ENCODE data around the gene GPC4. TPM values are rescaled to one million over a fixed set of nuclear protein-coding genes. Genes with fewer than 3 reads are reported as not detected.

Gene GPC4
- total and polyA plus RNA-seq, 4 donors: 0.23 to 1.3 (median 0.71) TPM

DNA sequence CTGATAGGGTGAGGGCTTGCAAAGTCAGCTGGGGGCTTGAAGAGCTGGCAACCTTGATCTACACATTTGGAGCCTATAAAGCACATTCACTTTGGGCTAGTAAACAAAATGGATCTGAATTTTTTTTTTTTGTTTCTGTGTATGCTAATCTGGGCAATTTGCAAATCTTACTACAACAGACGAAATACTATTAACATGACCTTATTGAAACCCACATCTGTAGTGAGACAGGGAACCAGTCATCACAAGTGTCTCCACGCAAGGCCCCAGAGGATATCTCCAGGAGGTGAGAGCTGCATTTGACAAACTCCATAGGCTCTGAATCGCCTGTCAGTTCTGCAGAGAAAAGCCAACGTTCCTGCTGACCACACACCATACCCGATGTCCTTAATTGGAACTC lies 164.1 kb downstream of the GPC4 start:
- Histone ChIP-seq H3K4me1 (ENCODE audit: control insufficient read depth in 4 of 4, insufficient read depth in 4 of 4, low read length in 3 of 4) (no peaks in the 10 kb centered on the region), H3K27ac (ENCODE audit: low read depth in 1 of 2, low read length in 2 of 2) (no peak overlapping the region), H3K4me3 (ENCODE audit: low read depth in 1 of 3, low read length in 3 of 3) (no peak overlapping the region), H3K9ac (ENCODE audit: low read depth in 1 of 2, low read length in 2 of 2) (no peak overlapping the region), H3K9me3 (ENCODE audit: control insufficient read depth in 4 of 4, low read length in 3 of 4) (peaks cover 0 to 16% (median 7%) of the 10 kb centered on the region in 4 donors), H3K27me3 (ENCODE audit: control insufficient read depth in 4 of 4, insufficient read depth in 4 of 4, low read length in 3 of 4) (no peaks in the 10 kb centered on the region), H3K36me3 (ENCODE audit: control insufficient read depth in 4 of 4, insufficient read depth in 3 of 4, low read depth in 1 of 4, low read length in 3 of 4) (no peaks in the 10 kb centered on the region)
- 88% methylated on average over 5 of the region's 5 CpGs for WGBS
- DNase-seq (ENCODE audit: low spot score): no peak
- TF ChIP-seq, protein P1, sequence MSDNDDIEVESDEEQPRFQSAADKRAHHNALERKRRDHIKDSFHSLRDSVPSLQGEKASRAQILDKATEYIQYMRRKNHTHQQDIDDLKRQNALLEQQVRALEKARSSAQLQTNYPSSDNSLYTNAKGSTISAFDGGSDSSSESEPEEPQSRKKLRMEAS (IDR thresholded peaks at IDR 0.05): no peak
- TF ChIP-seq SP1 (IDR thresholded peaks at IDR 0.05): no peak
- TF ChIP-seq, protein P2, sequence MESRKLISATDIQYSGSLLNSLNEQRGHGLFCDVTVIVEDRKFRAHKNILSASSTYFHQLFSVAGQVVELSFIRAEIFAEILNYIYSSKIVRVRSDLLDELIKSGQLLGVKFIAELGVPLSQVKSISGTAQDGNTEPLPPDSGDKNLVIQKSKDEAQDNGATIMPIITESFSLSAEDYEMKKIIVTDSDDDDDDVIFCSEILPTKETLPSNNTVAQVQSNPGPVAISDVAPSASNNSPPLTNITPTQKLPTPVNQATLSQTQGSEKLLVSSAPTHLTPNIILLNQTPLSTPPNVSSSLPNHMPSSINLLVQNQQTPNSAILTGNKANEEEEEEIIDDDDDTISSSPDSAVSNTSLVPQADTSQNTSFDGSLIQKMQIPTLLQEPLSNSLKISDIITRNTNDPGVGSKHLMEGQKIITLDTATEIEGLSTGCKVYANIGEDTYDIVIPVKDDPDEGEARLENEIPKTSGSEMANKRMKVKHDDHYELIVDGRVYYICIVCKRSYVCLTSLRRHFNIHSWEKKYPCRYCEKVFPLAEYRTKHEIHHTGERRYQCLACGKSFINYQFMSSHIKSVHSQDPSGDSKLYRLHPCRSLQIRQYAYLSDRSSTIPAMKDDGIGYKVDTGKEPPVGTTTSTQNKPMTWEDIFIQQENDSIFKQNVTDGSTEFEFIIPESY (IDR thresholded peaks at IDR 0.05): no peak
- TF ChIP-seq YY1 (IDR thresholded peaks at IDR 0.05): no peak
- no peak for TF ChIP-seq HNF4G (IDR thresholded peaks at IDR 0.05)
- TF ChIP-seq, protein P3, sequence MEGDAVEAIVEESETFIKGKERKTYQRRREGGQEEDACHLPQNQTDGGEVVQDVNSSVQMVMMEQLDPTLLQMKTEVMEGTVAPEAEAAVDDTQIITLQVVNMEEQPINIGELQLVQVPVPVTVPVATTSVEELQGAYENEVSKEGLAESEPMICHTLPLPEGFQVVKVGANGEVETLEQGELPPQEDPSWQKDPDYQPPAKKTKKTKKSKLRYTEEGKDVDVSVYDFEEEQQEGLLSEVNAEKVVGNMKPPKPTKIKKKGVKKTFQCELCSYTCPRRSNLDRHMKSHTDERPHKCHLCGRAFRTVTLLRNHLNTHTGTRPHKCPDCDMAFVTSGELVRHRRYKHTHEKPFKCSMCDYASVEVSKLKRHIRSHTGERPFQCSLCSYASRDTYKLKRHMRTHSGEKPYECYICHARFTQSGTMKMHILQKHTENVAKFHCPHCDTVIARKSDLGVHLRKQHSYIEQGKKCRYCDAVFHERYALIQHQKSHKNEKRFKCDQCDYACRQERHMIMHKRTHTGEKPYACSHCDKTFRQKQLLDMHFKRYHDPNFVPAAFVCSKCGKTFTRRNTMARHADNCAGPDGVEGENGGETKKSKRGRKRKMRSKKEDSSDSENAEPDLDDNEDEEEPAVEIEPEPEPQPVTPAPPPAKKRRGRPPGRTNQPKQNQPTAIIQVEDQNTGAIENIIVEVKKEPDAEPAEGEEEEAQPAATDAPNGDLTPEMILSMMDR (IDR thresholded peaks at IDR 0.05; ENCODE audit: low read depth, low read length, missing input control): no peak
- TF ChIP-seq RXRA (IDR thresholded peaks at IDR 0.05): no peak

DNA sequence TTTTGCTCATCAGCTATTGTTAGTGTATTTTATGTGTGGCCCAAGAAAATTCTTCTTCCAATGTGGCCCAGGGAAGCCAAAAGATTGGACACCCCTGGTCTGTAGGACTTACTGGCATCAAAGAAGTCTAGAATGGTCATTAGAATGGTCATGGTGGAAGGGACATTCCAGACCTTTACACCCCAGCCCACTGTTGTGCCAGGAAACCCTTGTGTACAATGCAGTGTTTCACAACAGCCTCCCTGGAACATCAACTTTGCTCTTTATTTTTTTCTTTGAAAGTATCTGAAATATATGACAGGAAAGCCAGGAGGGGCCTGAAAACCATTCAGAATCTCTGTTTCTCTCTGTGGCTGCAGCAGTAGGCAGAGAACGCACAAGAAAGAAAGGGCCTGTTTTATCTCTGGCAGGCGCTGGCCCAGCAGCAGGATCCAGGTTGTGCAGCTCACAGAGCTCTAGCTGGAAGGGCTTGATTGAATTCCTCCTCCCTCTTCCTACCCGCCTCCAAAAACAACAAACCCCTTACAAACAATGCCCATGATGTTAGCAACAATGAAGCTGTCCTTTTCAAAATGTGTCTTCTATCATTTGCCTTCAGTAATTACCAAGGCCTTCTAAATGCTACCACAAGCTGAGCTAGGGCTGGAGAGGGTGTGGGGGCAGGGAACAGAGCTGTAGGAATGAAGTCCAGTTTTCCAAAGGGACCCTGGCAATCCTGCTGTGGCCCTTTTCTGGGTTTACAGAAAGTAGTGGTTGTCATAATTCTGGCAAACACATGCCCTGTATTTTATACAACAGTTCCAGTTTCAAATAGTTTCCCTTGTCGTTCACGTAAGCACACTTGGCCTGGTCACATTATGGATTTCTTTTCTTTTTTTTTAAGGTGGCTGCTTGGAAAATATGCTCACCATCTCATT lies 164.8 kb downstream of the GPC4 start:
- Histone ChIP-seq H3K27me3 (ENCODE audit: control insufficient read depth in 4 of 4, insufficient read depth in 4 of 4, low read length in 3 of 4) (no peaks in the 10 kb centered on the region), H3K4me3 (ENCODE audit: low read depth in 1 of 3, low read length in 3 of 3) (no peak overlapping the region), H3K27ac (ENCODE audit: low read depth in 1 of 2, low read length in 2 of 2) (no peak overlapping the region), H3K4me1 (ENCODE audit: control insufficient read depth in 4 of 4, insufficient read depth in 4 of 4, low read length in 3 of 4) (no peaks in the 10 kb centered on the region), H3K36me3 (ENCODE audit: control insufficient read depth in 4 of 4, insufficient read depth in 3 of 4, low read depth in 1 of 4, low read length in 3 of 4) (no peaks in the 10 kb centered on the region), H3K9me3 (ENCODE audit: control insufficient read depth in 4 of 4, low read length in 3 of 4) (peaks cover 0 to 22% (median 11%) of the 10 kb centered on the region in 4 donors), H3K9ac (ENCODE audit: low read depth in 1 of 2, low read length in 2 of 2) (no peak overlapping the region)
- 81% methylated on average over 5 of the region's 5 CpGs for WGBS
- TF ChIP-seq, protein P2 (IDR thresholded peaks at IDR 0.05): no peak
- TF ChIP-seq SP1 (IDR thresholded peaks at IDR 0.05) (no peak), TAF1 (conservative IDR thresholded peaks at IDR 0.05) (no peak), HNF4A (conservative IDR thresholded peaks at IDR 0.05) (peak; percentile 29 to 30), FOXA1 (IDR thresholded peaks at IDR 0.05) (no peak), RAD21 (IDR thresholded peaks at IDR 0.05) (no peak), HNF4G (IDR thresholded peaks at IDR 0.05) (no peak)
- TF ChIP-seq, protein P1 (IDR thresholded peaks at IDR 0.05): no peak
- no peak for DNase-seq (ENCODE audit: low spot score)

Other genes starting within 250 kb of the GPC4 start
- not detected for gene TFDP3, start 197.1 kb downstream of the GPC4 start, total RNA-seq
- not detected for gene TFDP3, start 197.1 kb downstream of the GPC4 start, polyA plus RNA-seq